GM18507 (cell line): ENCODE measurements around the gene OPA1.
A peak's percentile ranks its signal among the peaks of the same experiment; 100 is the strongest.
"Not testable (repeated sequence)": the region's sequence is repeated elsewhere in the genome, so short reads cannot be mapped to it uniquely, and the experiment has no call there.

ENCODE experiments used
- DNase-seq: peaks from one replicate; pipeline ENCODE4 v3.0.0; 2011; ENCODE audit warnings: low read depth; ENCODE audit not compliant: insufficient read length; ENCODE audit errors: extremely low spot score
- FAIRE-seq: peaks from 2 replicates; lab custom pipeline; 2011; peaks lifted over from hg19 to GRCh38; lab: Jason Lieb, UNC

OPA1 gene

GRCh38 chr3:193585530-193585929 lies 7.5 kb upstream of the OPA1 start:
- FAIRE-seq (no peak), DNase-seq (no peak)

- FAIRE-seq, result no peak
Measured at GRCh38 chr3:193586526-193586925, 6.5 kb upstream of the OPA1 start.

GRCh38 chr3:193589129-193589528 lies 3.9 kb upstream of the OPA1 start:
- DNase-seq (no peak), FAIRE-seq (no peak)

More at GRCh38 chr3:193586526-193586925, 6.5 kb upstream of the OPA1 start:
- DNase-seq, result no peak

- FAIRE-seq (no peak), DNase-seq (no peak)
Measured at GRCh38 chr3:193589616-193590015, 3.4 kb upstream of the OPA1 start.

- no peak for DNase-seq
Measured at GRCh38 chr3:193590088-193590856, 2.7 kb upstream of the OPA1 start.

GRCh38 chr3:193593668-193594030 lies 641 bp downstream of the OPA1 start:
- no peak for FAIRE-seq
- no peak for DNase-seq

More at GRCh38 chr3:193590088-193590856, 2.7 kb upstream of the OPA1 start:
- no peak for FAIRE-seq

GRCh38 chr3:193594946-193595689 lies 2.1 kb downstream of the OPA1 start:
- FAIRE-seq (no peak), DNase-seq (no peak)

- DNase-seq (no peak), FAIRE-seq (no peak)
Measured at GRCh38 chr3:193595939-193596487, 3.0 kb downstream of the OPA1 start.

- FAIRE-seq (no peak), DNase-seq (no peak)
Measured at GRCh38 chr3:193598202-193598601, 5.2 kb downstream of the OPA1 start.

- no peak for DNase-seq
- FAIRE-seq, result no peak
Measured at GRCh38 chr3:193599393-193599792, 6.4 kb downstream of the OPA1 start.

GRCh38 chr3:193605876-193606275 lies 12.9 kb downstream of the OPA1 start:
- FAIRE-seq, result peak; percentile 60
- DNase-seq, result no peak

- DNase-seq, FAIRE-seq: not testable (repeated sequence)
Measured at GRCh38 chr3:193606892-193607291, 13.9 kb downstream of the OPA1 start.

- FAIRE-seq, DNase-seq: not testable (repeated sequence)
Measured at GRCh38 chr3:193610516-193610915, 17.5 kb downstream of the OPA1 start.

GRCh38 chr3:193614430-193614829 lies 21.4 kb downstream of the OPA1 start:
- DNase-seq (no peak), FAIRE-seq (no peak)

GRCh38 chr3:193617628-193618027 lies 24.6 kb downstream of the OPA1 start:
- no peak for DNase-seq
- no peak for FAIRE-seq

- FAIRE-seq (no peak), DNase-seq (no peak)
Measured at GRCh38 chr3:193620057-193620456, 27.0 kb downstream of the OPA1 start.

- FAIRE-seq (peak; percentile 42), DNase-seq (no peak)
Measured at GRCh38 chr3:193620650-193621049, 27.6 kb downstream of the OPA1 start.

GRCh38 chr3:193621127-193621526 lies 28.1 kb downstream of the OPA1 start:
- no peak for DNase-seq
- FAIRE-seq, result no peak

- FAIRE-seq (no peak), DNase-seq (no peak)
Measured at GRCh38 chr3:193630005-193630404, 37.0 kb downstream of the OPA1 start.

GRCh38 chr3:193637831-193638230 lies 44.8 kb downstream of the OPA1 start:
- FAIRE-seq (no peak), DNase-seq (no peak)

- no peak for FAIRE-seq
- DNase-seq, result no peak
Measured at GRCh38 chr3:193638833-193639232, 45.8 kb downstream of the OPA1 start.
